Islet precursor cell (in vitro differentiated cells): Measurements from ENCODE around the gene AGBL4.
"Not testable (repeated sequence)": the region's sequence is repeated elsewhere in the genome, so short reads cannot be mapped to it uniquely, and the experiment has no call there.

ENCODE experiments used
- DNase-seq: peaks from one replicate; pipeline ENCODE4 v3.0.0-alpha.2; 2018

The AGBL4 gene

DNA sequence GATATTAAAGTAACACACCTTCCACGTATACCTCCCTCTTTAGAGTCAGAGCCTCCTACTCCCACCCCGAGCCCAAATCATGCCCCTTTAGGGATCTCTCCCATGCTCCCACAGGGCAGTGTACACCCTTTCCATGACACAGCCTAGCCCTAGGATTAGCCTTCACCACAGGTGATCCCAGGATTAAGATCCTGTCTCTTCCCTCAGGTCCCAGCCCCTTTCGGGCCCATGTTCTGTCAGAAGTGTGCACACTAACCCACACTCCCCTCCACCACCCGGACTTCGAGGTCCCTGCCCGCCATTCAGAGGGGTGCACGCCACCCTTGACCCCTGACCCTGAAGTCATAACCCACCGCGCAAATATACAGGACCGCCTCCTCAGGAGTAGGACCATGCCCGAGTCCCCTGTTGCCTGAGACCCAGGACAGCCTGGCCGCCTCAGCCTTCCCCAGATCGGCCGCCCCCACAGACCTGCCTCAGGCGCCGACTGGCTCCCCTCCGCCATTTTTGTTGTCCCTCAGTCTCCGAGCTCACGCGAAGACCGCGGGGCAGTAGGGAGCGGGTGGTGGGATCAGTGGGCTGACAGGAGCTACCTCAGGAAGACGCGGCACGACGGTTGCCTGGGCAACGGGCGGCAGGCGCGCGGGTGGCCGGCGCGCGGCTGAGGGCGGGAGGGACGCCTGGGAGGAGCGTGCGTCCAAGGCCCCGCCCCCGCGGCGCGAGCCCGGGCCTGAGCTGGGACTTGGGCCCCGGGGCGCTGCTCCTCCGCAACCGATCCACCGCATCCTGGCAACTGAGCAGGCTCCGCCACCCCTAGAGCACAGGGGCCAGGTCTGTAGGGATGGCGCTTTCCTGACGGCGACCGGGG, at the start of gene AGBL4:
Gene AGBL4, minus strand, starts transcription at position 663 of the 868 bp plus-strand sequence.
- DNase-seq = peak; percentile 64

DNA sequence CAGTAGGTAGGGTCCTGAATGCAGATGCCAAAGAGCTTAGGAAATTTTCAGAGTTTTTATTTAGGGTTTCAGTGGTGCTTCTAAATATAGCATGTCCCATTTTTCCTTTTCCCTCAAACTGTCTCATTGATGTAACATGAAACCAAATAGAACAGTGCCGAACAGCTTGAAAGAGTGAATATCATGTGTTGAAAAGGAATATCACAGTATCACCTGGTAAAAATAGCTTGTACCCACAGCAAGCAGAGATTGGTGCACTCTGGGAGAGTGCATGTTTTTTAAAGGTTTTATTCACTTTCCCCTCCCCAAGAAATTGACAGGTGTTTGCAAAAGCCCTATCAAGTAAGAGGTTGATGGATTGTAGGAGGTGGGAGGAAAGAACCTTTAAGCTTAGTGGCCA, 43.1 kb upstream of the AGBL4 start:
- no peak for DNase-seq

DNA sequence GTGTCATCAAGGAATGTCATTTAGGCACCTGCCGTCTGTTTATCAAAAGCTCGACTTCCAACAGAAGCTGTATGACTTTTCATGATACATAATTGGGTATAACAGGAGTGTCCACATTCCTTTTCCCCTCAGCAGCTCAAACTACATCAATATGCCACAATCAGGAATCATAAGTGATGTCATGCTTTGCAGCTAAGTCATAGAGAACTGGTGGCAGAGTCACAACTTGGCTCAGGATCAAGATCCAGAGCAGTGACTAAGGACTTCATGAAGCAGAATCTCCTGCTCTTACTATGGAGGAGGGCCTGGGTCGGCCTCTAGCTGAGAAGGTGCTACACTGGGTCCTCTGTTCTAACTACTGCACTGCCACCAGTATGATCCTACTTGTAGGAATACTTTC, 36.5 kb upstream of the AGBL4 start:
- DNase-seq = no peak

DNA sequence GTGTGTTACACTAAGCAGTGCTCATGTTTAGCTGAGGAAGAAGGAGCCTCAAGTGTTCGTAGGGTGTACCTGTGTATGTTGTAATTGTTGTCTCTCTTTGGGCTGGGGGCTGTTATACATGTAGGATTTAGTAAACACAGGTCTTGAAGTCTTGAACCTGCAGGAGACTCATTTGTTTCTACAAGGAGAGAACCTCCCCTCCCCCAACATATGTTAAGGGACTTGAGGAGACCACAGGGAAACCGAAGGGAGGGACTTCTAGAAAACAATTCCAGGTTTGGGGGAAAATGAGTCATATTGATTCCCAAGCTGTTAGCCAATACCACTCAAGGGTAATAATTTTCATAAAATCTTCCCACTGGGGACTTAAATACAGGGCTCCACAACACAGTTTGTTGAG, 25.0 kb upstream of the AGBL4 start:
- DNase-seq = no peak

DNA sequence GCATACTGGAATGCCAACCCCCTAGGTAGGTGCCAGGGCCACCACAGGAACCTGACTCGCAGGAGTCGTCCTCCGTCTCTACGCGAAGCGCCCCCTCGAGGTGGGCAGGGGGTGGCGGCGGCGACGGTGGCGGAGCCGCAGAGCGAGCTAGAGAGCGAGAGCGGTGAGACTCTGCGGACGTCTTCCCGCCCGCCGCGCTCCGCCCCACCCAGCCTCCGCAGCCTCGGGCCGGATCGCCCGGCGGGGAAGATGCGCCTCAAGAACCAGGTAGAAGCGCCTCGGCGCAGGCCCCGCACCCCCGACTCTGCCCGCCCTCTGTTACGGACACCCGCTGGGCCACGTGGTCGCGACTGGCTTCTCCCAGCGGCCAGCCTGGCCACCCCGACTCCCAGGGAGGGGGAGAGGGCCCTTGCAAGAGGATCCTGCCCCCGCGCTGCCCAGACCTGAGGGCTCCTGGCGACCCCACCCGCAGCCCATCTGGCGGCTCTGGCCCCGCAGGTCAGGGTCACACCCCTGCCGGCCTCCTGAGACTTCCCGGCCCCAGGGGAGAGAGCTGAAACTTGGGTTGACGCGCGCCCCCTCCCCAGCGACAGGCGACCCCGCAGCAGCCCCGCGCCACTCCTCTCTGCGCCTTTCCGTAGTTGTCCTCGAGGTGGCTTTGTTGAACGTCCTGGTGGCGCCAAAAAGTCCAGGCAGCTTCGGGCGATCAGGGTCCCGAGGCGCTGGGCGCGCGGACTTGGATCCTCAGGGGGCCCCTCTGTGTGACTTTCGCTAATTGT, 24.4 kb upstream of the AGBL4 start:
- peak; percentile 67 for DNase-seq

DNA sequence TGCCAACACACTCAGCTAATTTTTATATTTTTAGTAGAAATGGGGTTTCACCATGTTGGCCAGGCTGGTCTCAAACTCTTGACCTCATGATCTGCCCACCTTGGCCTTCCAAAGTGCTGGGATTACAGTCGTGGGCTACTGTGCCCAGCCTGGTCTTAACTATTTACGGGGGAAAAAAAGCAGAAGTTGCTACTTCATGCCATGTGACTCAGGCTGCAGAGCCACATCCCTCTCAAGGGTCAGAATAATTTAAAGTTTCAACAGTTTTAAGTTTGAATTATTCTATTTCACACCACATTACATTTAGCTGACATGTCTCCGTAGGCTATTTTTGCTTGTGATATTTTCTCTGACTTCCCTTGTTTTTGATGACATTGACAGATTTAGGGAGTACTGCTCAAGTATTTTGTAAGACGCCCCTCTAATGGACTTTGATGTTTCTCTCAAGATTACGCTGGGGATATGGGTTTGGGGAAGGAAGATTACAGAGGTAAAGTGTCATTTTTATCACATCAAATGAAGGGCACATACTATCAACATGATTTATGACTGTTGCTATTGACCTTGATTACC, 14.6 kb upstream of the AGBL4 start:
- DNase-seq = no peak

DNA sequence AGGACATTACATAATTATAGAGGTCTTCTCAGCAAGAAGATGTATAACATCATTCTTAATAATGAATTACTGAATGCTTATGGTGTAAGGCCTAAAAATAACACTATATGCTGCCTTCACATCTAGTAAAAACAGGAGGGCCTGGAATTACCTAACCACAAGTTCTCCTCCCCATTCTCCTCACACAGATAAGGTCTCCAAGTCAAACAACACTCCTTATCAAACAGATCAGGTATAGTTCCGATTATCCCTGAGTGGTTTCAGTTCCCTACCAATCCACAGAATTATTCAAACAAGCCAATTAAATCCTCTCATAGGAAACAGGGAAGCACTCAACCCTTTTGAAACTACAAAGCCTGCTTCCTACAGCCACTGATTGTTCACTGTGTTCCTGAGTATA, 4.0 kb upstream of the AGBL4 start:
- no peak for DNase-seq

DNA sequence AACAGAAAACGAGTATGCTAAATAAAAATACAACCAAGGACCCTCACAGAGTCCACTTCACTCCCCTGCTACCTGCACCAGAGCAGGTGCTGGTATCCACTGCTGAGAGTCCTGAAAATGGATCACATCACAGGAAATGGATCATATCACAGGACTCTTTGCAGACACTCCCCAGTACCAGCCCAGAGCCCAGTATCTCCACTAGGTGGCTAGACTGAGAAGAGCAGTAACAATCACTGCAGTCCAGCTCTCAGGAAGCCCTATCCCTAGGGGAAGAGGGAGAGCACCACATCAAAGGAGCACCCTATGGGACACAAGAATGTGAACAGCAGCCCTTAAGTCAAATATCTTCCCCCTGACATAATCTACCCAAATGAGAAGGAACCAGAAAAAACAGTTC, 28.0 kb downstream of the AGBL4 start:
- DNase-seq = no peak

DNA sequence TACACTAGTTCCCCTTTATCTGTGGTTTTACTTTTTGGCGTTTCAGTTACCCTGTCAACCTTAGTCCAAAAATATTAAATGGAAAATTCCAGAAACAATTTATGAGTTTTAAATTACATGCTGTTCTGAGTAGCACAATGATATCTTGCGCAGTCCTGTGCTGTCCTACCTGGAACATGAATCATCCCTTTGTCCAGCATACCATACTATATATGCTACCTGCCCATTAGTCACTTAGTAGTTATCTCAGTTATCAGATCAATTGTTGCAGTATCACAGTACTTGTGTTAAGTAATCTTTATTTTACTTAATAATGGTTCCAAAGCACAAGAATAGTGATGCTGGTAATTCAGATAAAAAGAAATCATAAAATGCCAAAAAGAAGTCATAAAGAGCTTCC, 52.7 kb downstream of the AGBL4 start:
- DNase-seq = no peak

DNA sequence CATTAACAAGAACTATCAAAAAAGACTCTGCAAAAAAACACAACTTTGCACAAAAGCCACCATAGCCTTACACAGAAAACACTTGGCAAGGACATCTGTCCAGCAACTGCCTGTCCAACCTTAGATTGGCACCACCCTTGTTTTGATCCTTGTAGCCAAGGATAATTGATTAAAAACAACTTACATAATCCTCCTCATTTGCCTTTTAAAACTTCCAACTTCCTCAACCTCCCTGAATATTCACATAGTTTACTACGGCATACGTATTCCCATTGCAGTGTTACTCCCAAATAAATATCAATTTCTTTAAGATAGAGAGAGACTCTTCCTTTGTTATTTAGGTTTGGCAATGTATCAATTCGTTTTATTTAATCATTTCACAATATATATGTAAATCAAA, 72.4 kb downstream of the AGBL4 start:
- no peak for DNase-seq

DNA sequence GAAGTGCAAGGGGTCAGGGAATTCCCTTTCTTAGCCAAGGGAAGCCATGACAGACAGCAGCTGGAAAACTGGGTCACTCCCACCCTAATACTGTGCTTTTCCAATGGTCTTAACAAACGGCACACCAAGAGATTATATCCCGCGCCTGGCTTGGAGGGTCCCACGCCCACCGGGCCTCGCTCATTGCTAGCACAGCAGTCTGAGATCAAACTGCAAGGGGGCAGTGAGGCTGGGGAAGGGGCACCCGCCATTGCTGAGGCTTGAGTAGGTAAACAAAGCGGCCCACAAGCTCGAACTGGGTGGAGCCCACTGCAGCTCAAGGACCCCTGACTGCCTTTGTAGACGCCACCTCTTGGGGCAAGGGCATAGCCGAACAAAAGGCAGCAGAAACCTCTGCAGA, 108.5 kb downstream of the AGBL4 start:
- DNase-seq = not testable (repeated sequence)

DNA sequence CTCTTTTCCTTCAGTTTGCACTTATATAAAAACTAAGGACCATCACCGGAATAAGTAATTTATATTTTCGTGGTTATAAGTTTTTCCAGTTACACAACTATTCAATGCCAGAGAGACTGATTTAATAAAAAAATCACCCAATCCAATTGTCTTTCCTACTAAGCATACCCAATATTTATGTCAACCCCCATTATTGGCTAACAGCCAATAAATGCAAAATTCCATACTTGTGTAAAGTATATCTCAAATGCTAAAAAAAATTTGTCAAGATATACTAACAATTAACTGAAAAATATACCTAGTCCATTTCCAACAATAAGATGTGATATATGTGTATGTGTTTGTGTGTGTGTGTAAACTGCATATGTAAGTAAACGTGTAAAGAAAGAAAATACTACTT, 117.4 kb downstream of the AGBL4 start:
- DNase-seq = no peak

DNA sequence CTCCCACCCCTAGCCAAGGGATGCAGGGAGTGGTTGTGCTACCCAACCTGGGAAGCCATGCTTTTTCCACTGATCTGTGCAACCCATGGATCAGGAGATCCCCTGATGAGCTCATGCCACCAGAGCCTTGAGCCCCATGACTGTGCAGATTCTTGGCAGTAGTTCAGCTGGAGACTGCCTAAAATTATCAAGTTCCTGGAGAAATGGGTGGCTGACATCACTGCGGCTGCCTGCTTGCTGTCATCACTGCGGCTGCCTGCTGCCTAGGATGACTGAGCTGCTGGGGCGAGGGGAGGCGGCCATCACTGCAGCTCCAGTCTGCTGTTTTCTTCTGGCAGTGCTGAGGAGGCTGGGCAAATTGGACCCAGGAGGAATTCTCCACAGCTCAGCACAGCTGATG, 159.2 kb downstream of the AGBL4 start:
- no peak for DNase-seq

DNA sequence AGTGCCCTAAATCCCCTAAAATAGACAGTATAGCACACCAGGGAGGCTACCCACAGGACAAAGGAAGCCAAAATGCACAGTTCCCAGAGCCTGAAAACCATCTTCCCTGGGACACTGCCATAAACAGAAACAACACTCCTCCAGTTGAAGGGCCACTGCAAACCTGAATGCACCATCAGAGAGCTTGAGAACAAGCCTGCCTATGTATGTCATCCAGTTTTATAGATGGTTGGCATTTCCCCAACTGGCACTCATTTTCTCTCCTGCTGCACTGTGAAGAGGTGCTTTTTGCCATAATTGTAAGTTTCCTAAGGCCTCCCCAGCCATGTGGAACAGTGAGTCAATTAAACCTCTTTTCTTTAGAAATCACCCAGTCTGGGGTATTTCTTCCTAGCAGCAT, 169.0 kb downstream of the AGBL4 start:
- no peak for DNase-seq

DNA sequence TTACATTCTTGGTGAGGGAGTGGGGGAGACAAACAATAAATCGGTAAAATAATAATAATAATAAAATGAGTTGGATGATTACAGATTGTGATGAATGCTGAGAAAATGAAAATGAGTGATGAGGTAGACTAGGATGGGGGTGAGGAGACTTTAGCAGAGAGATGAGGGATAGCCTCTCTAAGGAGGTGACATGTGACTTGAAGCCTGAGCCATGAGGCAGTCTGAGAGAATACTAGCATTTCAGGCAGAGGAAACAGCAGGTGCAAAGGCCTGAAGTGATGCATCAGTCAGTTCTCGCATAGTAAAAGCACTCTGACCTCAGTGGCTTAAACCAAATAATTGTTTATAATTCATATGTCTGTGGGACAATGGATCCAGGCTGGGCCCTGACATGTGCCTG, 181.2 kb downstream of the AGBL4 start:
- DNase-seq = no peak

DNA sequence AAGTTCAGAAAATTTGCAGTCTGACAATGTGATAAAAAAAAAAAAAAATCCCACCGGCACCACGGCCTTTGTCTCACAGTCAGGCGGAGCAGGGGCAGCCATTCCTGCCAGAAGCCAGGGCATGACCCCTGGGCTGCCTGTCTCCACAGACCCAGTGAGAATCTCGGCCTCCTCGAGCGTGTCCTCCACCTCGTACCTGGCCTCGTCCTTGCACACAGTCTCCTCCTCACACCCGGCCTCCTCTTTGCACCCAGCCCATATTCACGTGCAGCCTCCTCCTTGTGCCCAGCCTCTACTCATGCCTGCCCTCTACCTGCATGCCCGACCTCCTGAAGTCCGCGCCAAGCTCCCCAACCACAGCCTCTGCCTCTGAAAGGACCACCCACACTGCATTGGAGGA, 182.0 kb downstream of the AGBL4 start:
- no peak for DNase-seq

DNA sequence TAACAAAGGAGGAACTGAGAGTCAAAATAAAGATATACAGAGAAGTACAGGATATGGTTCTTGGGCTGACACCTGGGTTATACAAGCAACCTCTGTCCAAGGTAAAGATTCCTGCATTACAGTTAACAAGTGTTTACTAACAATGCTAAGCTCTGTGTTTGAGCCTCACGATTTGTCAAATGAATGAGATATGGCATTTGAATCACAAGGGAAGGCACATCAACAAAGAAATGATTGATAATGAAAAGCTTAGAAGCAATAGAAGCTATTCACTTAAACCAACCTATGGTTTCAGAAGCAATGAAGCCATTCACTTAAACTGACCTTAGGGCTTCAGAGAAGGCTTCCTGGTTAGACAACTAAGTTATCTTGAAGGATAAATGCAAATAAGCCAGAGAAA, 199.5 kb downstream of the AGBL4 start:
- no peak for DNase-seq

DNA sequence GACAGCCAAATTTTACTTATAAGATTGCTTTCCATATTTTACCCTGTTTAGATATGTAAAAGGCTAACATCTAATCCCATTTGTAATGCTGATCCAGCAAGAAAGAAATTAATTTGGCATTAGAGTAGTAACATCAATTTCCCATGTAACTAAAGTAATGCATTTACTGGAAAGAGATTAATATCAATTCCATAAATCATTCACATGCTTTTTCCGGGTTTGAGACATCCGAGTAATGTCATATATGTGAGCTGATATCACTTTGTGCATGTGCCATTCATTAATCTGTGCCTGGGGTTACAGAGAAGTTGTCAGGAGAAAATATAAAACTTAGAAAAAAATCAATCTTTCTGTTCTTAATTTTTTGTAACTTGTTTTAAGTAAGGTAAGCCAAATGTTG, 206.1 kb downstream of the AGBL4 start:
- DNase-seq = no peak

DNA sequence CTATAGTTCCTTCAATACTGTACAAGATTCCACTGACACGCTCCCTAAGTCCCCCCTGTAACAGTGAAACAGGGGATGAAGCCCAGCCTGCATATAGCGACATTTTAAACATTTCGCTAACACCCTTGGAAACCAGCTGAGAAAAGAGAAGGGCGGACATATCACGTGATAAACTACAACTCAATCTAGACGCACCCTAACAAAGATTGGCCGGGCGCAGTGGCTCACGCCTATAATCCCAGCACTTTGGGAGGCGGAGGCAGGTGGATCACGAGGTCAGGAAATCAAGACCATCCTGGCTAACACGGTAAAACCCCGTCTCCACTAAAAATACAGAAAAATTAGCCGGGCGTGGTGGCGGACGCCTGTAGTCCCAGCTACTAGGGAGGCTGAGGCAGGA, 236.7 kb downstream of the AGBL4 start:
- not testable (repeated sequence) for DNase-seq

DNA sequence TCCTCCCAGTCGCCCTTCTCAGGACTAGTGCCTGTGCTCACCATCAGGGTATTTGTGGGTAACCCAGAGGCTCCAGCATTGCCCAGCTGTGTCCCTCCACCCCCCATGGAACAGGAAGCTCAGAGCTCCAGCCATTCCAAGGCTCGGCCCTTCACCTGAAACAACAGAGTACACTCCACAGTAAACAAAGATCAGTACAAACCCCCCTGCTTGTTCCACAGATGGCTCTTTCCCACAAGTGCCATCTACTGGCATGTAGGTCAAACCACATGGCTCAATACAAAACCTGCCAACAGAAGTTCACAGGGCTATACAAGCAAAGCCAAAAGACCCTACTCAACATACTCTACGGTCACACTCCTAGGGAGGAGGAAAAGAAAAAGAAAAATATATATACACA, 258.7 kb downstream of the AGBL4 start:
- DNase-seq = no peak

DNA sequence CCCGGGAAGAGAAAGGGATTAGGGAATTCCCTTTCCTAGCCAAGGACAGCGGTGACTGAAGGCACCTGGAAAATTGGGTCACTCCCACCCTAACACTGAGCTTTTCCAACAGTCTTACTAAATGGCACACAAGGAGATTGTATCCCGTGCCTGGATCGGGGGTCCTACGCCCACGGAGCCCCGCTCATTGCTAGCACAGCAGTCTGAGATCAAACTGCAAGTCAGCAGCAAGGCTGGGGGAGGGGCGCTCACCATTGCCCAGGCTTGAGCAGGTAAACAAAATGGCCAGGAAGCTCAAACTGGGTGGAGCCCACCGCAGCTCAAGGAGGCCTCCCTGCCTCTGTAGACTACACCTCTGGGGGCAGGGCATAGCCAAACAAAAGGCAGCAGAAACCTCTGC, 285.6 kb downstream of the AGBL4 start:
- not testable (repeated sequence) for DNase-seq

DNA sequence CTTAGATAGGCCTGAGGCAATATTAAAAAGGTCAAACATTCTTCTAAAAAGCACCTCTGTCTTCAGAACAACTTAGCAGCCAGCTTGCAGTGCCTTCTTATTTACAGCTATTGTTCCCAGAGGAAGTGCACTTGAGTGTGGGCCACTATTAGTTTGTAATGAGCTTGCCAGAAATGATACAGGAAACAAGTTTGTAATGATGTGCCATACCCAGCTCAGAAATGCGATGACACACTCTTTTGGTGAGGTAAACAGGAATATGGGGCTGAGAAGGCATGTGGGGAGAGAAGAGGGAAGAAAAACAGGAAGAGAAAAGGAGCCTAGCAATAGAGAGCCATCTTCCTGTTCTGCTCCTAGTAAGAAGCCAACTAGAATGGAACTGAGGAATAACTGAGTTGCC, 295.4 kb downstream of the AGBL4 start:
- no peak for DNase-seq

DNA sequence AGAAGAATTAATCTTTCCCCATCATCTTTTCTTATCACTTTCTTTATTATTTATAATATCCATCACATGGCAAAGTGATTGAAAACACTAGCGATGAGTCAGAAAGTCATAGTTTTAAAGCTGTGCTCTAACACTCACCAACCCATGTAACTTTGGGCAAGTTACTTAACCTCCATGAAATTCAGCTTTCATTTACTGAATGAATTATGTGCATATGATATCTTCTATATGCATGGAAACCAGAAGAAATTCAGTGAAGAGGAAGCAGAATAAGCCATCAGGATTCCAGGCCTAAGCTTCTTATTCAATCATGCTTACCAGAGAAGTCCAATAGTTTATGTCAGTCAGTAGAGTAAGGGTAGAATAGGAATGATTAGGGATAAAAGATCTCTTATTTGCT, 300.1 kb downstream of the AGBL4 start:
- DNase-seq = no peak

DNA sequence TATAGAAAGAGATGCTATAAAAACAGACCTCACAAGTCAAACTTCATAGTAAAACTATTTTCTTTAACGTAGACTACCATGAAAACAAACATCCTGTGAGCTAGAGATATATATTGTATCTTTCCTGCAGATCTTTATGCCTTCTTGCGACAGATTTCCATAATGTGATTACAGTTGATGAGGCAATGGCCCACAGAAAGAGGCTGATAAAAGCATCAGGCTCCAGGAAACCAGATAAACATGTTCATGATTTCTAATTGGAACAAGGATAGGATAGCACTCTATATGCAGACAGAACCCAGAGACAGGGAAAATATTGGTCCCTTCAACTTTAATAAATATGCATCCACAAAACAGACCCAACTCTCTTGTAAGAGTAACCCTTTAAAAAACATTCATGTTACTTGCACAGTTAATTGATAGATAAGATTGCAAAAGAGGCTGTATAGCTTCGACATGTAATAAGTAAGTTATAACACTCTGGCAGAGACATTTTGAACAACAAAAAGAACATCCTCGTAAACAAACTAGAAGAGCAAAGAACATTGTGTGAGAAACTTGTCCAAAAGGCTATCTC, 329.4 kb downstream of the AGBL4 start:
- DNase-seq = no peak
